ENCODE data around the gene POLR3H.
A peak's percentile ranks its signal among the peaks of the same experiment; 100 is the strongest.

POLR3H gene

GRCh38 chr22:41513391-41513790 is 30.9 kb downstream of the POLR3H start:
- no peak for DNase-seq

- no peak for DNase-seq
These were observed 31.7 kb downstream of the POLR3H start for GRCh38 chr22:41512421-41513194.

GRCh38 chr22:41511521-41511968 is 32.7 kb downstream of the POLR3H start:
- DNase-seq, result no peak

- no peak for DNase-seq
These were observed 35.5 kb downstream of the POLR3H start for GRCh38 chr22:41508770-41509170.

- no peak for DNase-seq
These were observed 36.8 kb downstream of the POLR3H start for GRCh38 chr22:41507330-41508063.

GRCh38 chr22:41505511-41506220 is 38.6 kb downstream of the POLR3H start:
- DNase-seq, result no peak

GRCh38 chr22:41504816-41505215 is 39.5 kb downstream of the POLR3H start:
- no peak for DNase-seq

GRCh38 chr22:41504397-41504796 is 39.9 kb downstream of the POLR3H start:
- DNase-seq, result no peak

- DNase-seq, result peak in 1 of 5 experiments; percentile 51
These were observed 43.1 kb downstream of the POLR3H start for GRCh38 chr22:41501209-41501608.

- DNase-seq, result no peak
These were observed 44.0 kb downstream of the POLR3H start for GRCh38 chr22:41500303-41500702.

- no peak for DNase-seq
These were observed 44.5 kb downstream of the POLR3H start for GRCh38 chr22:41499624-41500280.

GRCh38 chr22:41498303-41498835 is 45.9 kb downstream of the POLR3H start:
- DNase-seq, result no peak

GRCh38 chr22:41491374-41492100 is 52.7 kb downstream of the POLR3H start:
- no peak for DNase-seq

GRCh38 chr22:41488596-41489385 is 55.5 kb downstream of the POLR3H start:
- no peak for DNase-seq

- DNase-seq, result no peak
These were observed 56.2 kb downstream of the POLR3H start for GRCh38 chr22:41488076-41488475.

- no peak for DNase-seq
These were observed 57.0 kb downstream of the POLR3H start for GRCh38 chr22:41487037-41487935.

- DNase-seq, result no peak
These were observed 59.2 kb downstream of the POLR3H start for GRCh38 chr22:41485033-41485432.

- no peak for DNase-seq
These were observed 61.8 kb downstream of the POLR3H start for GRCh38 chr22:41482319-41482935.

- DNase-seq, result no peak
These were observed 62.3 kb downstream of the POLR3H start for GRCh38 chr22:41481925-41482318.

Data from T-helper 2 cell (primary cell).